SK-N-MC (cell line): ENCODE data around the gene RBM47.

ENCODE experiments used
- EZH2 ChIP-seq: fragments of 200-600 bp; sonication (generic); IDR thresholded peaks from one replicate; pipeline ENCODE4 v1.6.1; 2017; ENCODE audit warnings: antibody characterized with exemption
- POLR2AphosphoS5 ChIP-seq: IDR thresholded peaks from 2 replicates; pipeline ENCODE4 v1.6.1; 2012; ENCODE audit warnings: mild to moderate bottlenecking, low read depth, low read length, borderline replicate concordance

- TF ChIP-seq EZH2: no peak
- TF ChIP-seq POLR2AphosphoS5: no peak
These were observed 15.6 kb downstream of the RBM47 start for GRCh38 chr4:40614031-40614430.
